ENCODE data around the gene NFIB. TPM values are rescaled to one million over a fixed set of nuclear protein-coding genes. Genes with fewer than 3 reads are reported as not detected.

NFIB gene
- total RNA-seq, 1 experiment from 2014 or later, result 14.3 TPM

DNA sequence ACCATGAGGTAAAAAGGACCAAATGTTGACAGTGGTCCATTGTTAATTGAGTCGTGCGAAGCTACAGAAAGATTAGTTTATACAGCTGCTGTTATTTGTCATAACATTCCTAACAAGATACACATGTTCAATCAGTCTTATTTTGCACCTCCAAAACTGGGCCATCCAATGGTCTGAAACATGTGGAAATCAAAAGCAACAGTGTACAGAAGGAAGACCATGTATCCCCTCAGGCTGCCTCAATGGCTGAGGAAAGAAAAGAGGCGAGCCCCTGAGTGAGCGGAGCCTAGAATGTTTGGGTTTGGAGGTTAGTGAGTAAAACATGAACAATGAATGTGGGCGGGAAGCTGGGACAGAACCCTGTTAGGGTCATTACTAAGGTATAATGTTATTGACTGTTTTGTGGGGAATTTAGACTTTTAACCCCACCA, 35.6 kb downstream of the NFIB start:
- no peak overlapping the region for H4K91ac ChIP-seq (ENCODE audit: insufficient read length, low read depth, low read length)
- H3K9me3 ChIP-seq (ENCODE audit: control insufficient read depth, low read depth, low read length), result no peaks in the 10 kb centered on the region
- H3K4me1 ChIP-seq (ENCODE audit: insufficient read depth, low read length), result peaks cover 9% of the 10 kb centered on the region
- 0 out of 7 replicates have a peak overlapping the region, but pooled peaks of 1 of the 3 experiments have one; percentile 29 for H3K27ac Mint-ChIP-seq
- no peak overlapping the region for H3T11ph ChIP-seq (ENCODE audit: low read length)
- no peak overlapping the region for H3K9ac ChIP-seq (ENCODE audit: extremely low read depth, insufficient read length, low read length)
- no peak overlapping the region for H4K8ac ChIP-seq (replicated peaks; ENCODE audit: insufficient read length, low read depth, low read length)
- H3K4ac ChIP-seq (ENCODE audit: low read depth, low read length), result no peak overlapping the region
- H3K79me1 ChIP-seq (ENCODE audit: insufficient read depth, low read depth, low read length, poor library complexity, severe bottlenecking), result no peaks in the 10 kb centered on the region
- H4K5ac ChIP-seq (ENCODE audit: insufficient read length, low read depth, low read length), result no peak overlapping the region
- no peak overlapping the region for H2BK12ac ChIP-seq (ENCODE audit: insufficient read length, low read depth, low read length)
- no peak overlapping the region for H3K14ac ChIP-seq (ENCODE audit: insufficient read depth, low read length)
- H2BK15ac ChIP-seq (ENCODE audit: low read depth, low read length), result no peak overlapping the region
- H3K18ac ChIP-seq (ENCODE audit: insufficient read length, low read depth, low read length), result no peak overlapping the region
- peaks cover 44 to 51% of the 10 kb centered on the region in 2 experiments for H3K4me1 Mint-ChIP-seq
- no peaks in the 10 kb centered on the region for H3K79me2 ChIP-seq (ENCODE audit: insufficient read depth, low read length)
- H3K23me2 ChIP-seq (ENCODE audit: insufficient read length, low read depth, low read length, poor library complexity, severe bottlenecking), result no peaks in the 10 kb centered on the region
- no CpG with 5 or more reads among the region's 5 CpGs for WGBS (ENCODE audit: extremely low coverage, insufficient read length, low lambda C conversion rate)
- no peak overlapping the region for H3K23ac ChIP-seq (ENCODE audit: insufficient read length, low read depth, low read length)
- no peak overlapping the region for H2AFZ ChIP-seq (ENCODE audit: low read length)
- no peak overlapping the region for H2AK5ac ChIP-seq (ENCODE audit: insufficient read length, low read length)
- no peaks in the 10 kb centered on the region for H3K27me3 Mint-ChIP-seq (ENCODE audit: low read depth)
- H3K4me3 Mint-ChIP-seq, result no peak overlapping the region
- no peak overlapping the region for H3K4me2 ChIP-seq (ENCODE audit: insufficient read depth, insufficient read length, low read length)
- no peak overlapping the region for H3K27ac ChIP-seq (ENCODE audit: insufficient read length, low read depth, low read length)
- H3K36me3 Mint-ChIP-seq (ENCODE audit: insufficient read depth in 1 of 3, low read depth in 3 of 3), result no peaks in the 10 kb centered on the region
- no peak overlapping the region for H2BK5ac ChIP-seq (ENCODE audit: insufficient read length, low read length)
- H3K9me3 Mint-ChIP-seq, result no peaks in the 10 kb centered on the region
- TF ChIP-seq, protein P1, sequence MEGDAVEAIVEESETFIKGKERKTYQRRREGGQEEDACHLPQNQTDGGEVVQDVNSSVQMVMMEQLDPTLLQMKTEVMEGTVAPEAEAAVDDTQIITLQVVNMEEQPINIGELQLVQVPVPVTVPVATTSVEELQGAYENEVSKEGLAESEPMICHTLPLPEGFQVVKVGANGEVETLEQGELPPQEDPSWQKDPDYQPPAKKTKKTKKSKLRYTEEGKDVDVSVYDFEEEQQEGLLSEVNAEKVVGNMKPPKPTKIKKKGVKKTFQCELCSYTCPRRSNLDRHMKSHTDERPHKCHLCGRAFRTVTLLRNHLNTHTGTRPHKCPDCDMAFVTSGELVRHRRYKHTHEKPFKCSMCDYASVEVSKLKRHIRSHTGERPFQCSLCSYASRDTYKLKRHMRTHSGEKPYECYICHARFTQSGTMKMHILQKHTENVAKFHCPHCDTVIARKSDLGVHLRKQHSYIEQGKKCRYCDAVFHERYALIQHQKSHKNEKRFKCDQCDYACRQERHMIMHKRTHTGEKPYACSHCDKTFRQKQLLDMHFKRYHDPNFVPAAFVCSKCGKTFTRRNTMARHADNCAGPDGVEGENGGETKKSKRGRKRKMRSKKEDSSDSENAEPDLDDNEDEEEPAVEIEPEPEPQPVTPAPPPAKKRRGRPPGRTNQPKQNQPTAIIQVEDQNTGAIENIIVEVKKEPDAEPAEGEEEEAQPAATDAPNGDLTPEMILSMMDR (conservative IDR thresholded peaks at IDR 0.05), result no peak
- H2BK120ac ChIP-seq (ENCODE audit: low read depth, low read length, poor library complexity, severe bottlenecking), result no peak overlapping the region
- H3K56ac ChIP-seq (ENCODE audit: insufficient read length, low read depth, low read length), result no peak overlapping the region
- no peak for DNase-seq
- H4K20me1 ChIP-seq (ENCODE audit: control insufficient read depth, insufficient read depth, insufficient read length), result no peaks in the 10 kb centered on the region
- no peaks in the 10 kb centered on the region for H3K27me3 ChIP-seq (ENCODE audit: insufficient read depth, low read length)
- no peak overlapping the region for H2BK20ac ChIP-seq (ENCODE audit: low read depth, low read length, poor library complexity, severe bottlenecking)

Data from H9 (cell line).